OCI-LY1 (cell line): ENCODE measurements around the gene C5orf52.
"Not testable (repeated sequence)": the region's sequence is repeated elsewhere in the genome, so short reads cannot be mapped to it uniquely, and the experiment has no call there.

Experiments
- H2AFZ ChIP-seq: fragments of 200-600 bp; sonication (generic), shearing (Covaris generic); 2 replicates; pipeline ENCODE4 v1.6.0; 2014; ENCODE audit warnings: antibody characterized with exemption, mild to moderate bottlenecking, low read length
- H3F3A ChIP-seq: fragments of 200-600 bp; sonication (generic), shearing (Covaris generic); 2 replicates; pipeline ENCODE4 v1.6.0; 2014; ENCODE audit warnings: mild to moderate bottlenecking, antibody characterized with exemption, low read length, moderate library complexity; ENCODE audit not compliant: insufficient read depth
- H3K27ac ChIP-seq: fragments of 200-600 bp; sonication (generic); 2 replicates; pipeline ENCODE4 v1.5.1; 2014; ENCODE audit warnings: low read length, mixed run types, mild to moderate bottlenecking, low read depth; ENCODE audit not compliant: poor library complexity, severe bottlenecking
- H3K27me3 ChIP-seq: fragments of 200-600 bp; sonication (generic); 2 replicates; pipeline ENCODE4 v1.6.0; 2014; ENCODE audit warnings: antibody characterized with exemption, mild to moderate bottlenecking, low read length, moderate library complexity; ENCODE audit not compliant: insufficient read depth
- H3K36me3 ChIP-seq: fragments of 200-600 bp; sonication (generic); 2 replicates; pipeline ENCODE4 v1.6.1; 2014; ENCODE audit warnings: mild to moderate bottlenecking, antibody characterized with exemption, low read length, moderate library complexity, mixed read lengths; ENCODE audit not compliant: insufficient read depth
- H3K4me1 ChIP-seq: fragments of 200-600 bp; sonication (generic); 2 replicates; pipeline ENCODE4 v1.5.1; 2014; ENCODE audit warnings: mild to moderate bottlenecking, low read length, moderate library complexity; ENCODE audit not compliant: insufficient read depth, severe bottlenecking
- H3K4me2 ChIP-seq: fragments of 200-600 bp; sonication (generic), shearing (Covaris generic); 2 replicates; pipeline ENCODE4 v1.6.1; 2014; ENCODE audit warnings: low read length
- H3K4me3 ChIP-seq: fragments of 200-600 bp; sonication (generic); 2 replicates; pipeline ENCODE4 v1.5.1; 2014; ENCODE audit warnings: low read length, low read depth, mild to moderate bottlenecking, mixed read lengths; ENCODE audit not compliant: poor library complexity, severe bottlenecking
- H3K79me2 ChIP-seq: fragments of 200-600 bp; shearing (Covaris generic); 2 replicates; pipeline ENCODE4 v1.6.1; 2016; ENCODE audit warnings: mixed run types, low read length, mixed read lengths; ENCODE audit not compliant: insufficient read depth
- H3K9ac ChIP-seq: fragments of 200-600 bp; sonication (generic), shearing (Covaris generic); 2 replicates; pipeline ENCODE4 v1.6.1; 2014; ENCODE audit warnings: mild to moderate bottlenecking, low read length, mixed read lengths
- H3K9me2 ChIP-seq: fragments of 200-600 bp; sonication (generic), shearing (Covaris generic); 2 replicates; pipeline ENCODE4 v1.6.1; 2014; ENCODE audit warnings: low read depth, mild to moderate bottlenecking, low read length, mixed read lengths
- H3K9me3 ChIP-seq: fragments of 200-600 bp; shearing (Covaris generic); 2 replicates; pipeline ENCODE4 v1.6.1; 2014; ENCODE audit warnings: low read length, mixed read lengths
- H4K20me1 ChIP-seq: fragments of 200-600 bp; sonication (generic), shearing (Covaris generic); 2 replicates; pipeline ENCODE4 v1.6.0; 2016; ENCODE audit warnings: mild to moderate bottlenecking, low read length; ENCODE audit not compliant: insufficient read depth
- EZH2 ChIP-seq: fragments of 200-600 bp; sonication (generic), shearing (Covaris generic); IDR thresholded peaks from 2 replicates; pipeline ENCODE4 v1.8.0; 2017; ENCODE audit warnings: borderline replicate concordance, mixed run types, mild to moderate bottlenecking, antibody characterized with exemption, low read length, moderate library complexity, mixed read lengths
- TF ChIP-seq, protein P1 (sequence below): fragments of 200-600 bp; sonication (generic), shearing (Covaris generic); IDR thresholded peaks from 2 replicates; pipeline ENCODE4 v1.5.1; 2017; ENCODE audit warnings: mild to moderate bottlenecking, antibody characterized with exemption, low read length, moderate library complexity, mixed read lengths

The C5orf52 gene

GRCh38 chr5:157669701-157670097, 1.6 kb upstream of the C5orf52 start:
- Histone ChIP-seq H2AFZ (no peak overlapping the region), H3K9me3 (no peaks in the 10 kb centered on the region), H3K4me1 (peaks cover 14% of the 10 kb centered on the region), H3K9me2 (no peaks in the 10 kb centered on the region), H3K9ac (no peak overlapping the region), H3K4me3 (no peak overlapping the region), H3K36me3 (no peaks in the 10 kb centered on the region), H3F3A (no peaks in the 10 kb centered on the region), H3K4me2 (no peak overlapping the region), H3K79me2 (no peaks in the 10 kb centered on the region), H4K20me1 (no peaks in the 10 kb centered on the region), H3K27ac (no peak overlapping the region), H3K27me3 (peaks cover 5% of the 10 kb centered on the region)
- TF ChIP-seq EZH2, result no peak
- TF ChIP-seq, protein P1, sequence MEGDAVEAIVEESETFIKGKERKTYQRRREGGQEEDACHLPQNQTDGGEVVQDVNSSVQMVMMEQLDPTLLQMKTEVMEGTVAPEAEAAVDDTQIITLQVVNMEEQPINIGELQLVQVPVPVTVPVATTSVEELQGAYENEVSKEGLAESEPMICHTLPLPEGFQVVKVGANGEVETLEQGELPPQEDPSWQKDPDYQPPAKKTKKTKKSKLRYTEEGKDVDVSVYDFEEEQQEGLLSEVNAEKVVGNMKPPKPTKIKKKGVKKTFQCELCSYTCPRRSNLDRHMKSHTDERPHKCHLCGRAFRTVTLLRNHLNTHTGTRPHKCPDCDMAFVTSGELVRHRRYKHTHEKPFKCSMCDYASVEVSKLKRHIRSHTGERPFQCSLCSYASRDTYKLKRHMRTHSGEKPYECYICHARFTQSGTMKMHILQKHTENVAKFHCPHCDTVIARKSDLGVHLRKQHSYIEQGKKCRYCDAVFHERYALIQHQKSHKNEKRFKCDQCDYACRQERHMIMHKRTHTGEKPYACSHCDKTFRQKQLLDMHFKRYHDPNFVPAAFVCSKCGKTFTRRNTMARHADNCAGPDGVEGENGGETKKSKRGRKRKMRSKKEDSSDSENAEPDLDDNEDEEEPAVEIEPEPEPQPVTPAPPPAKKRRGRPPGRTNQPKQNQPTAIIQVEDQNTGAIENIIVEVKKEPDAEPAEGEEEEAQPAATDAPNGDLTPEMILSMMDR, result no peak

DNA sequence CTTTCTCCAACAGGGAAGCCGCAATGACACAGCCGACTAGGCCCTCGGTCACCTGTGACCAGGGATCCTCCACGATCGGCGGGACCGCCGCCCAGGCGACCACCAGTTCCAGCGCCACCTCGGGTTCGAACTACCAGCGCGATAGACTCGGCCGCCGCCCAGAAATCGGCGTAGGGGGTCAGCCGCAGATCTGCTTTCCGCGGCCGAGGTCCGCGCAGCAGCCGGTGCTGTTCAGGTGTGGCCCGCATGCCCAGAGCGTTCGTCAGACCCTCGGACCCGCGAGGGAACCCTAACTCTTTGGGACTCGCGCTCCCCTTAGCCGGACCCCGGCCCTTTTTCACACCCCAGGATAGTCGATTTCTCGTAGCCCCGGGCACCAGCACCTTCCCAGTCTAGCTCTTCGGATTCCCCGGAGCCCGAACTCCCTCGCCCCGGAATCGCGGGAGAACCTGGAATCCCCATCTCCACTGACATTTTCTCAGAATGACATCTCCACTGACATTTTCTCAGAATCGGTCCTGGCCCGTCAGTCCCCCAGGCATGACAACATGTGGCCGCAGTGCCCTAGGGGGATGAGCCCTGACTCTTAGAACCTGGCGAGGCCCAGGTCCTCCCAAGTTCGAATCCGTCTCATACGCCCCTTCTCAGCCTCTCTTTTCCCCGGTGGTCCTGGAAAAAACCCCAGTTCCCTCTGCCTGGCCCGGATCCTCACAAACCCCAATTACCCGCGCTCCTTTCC, 428 bp downstream of the C5orf52 start:
- Histone ChIP-seq H3K4me3 (peak overlapping the region; percentile 55), H3K9ac (no peak overlapping the region; the same call in 1 of the 2 replicates), H3K27ac (no peak overlapping the region), H3K27me3 (peaks cover 5% of the 10 kb centered on the region), H2AFZ (no peak overlapping the region), H3K4me1 (peaks cover 14% of the 10 kb centered on the region), H3K4me2 (peak overlapping the region; percentile 73), H3F3A (no peaks in the 10 kb centered on the region), H3K79me2 (no peaks in the 10 kb centered on the region), H3K9me2 (no peaks in the 10 kb centered on the region), H4K20me1 (no peaks in the 10 kb centered on the region), H3K36me3 (no peaks in the 10 kb centered on the region), H3K9me3 (no peaks in the 10 kb centered on the region)
- TF ChIP-seq, protein P1, result no peak
- TF ChIP-seq EZH2, result no peak

DNA sequence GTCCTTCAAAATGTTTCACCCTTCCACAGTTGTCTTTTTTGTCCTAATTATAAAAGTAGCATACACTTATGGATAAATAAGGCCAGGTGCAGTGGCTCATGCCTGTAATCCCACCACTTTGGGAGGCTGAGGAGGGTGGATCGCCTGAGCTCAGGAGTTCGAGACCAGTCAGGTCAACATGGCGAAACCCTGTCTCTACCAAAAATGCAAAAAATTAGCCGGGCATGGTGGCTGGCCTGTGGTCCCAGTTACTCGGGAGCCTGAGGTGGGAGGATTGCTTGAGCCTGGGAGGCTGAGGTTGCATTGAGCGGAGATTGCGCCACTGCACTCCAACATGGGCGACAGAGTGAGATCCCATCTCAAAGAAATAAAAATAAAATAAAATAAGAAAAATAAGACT, 1.6 kb downstream of the C5orf52 start:
- H3K36me3 ChIP-seq, result no peaks in the 10 kb centered on the region
- no peak for TF ChIP-seq EZH2
- TF ChIP-seq, protein P1, result no peak
- no peak overlapping the region for H3K27ac ChIP-seq
- H3K9me3 ChIP-seq, result no peaks in the 10 kb centered on the region
- H3K9ac ChIP-seq, result no peak overlapping the region
- no peak overlapping the region for H3K4me2 ChIP-seq
- no peaks in the 10 kb centered on the region for H3K9me2 ChIP-seq
- peaks cover 5% of the 10 kb centered on the region for H3K27me3 ChIP-seq
- H4K20me1 ChIP-seq, result no peaks in the 10 kb centered on the region
- no peaks in the 10 kb centered on the region for H3F3A ChIP-seq
- H3K4me3 ChIP-seq, result no peak overlapping the region
- no peaks in the 10 kb centered on the region for H3K79me2 ChIP-seq
- no peak overlapping the region for H2AFZ ChIP-seq
- peaks cover 14% of the 10 kb centered on the region for H3K4me1 ChIP-seq

- not testable (repeated sequence) for H3K79me2 ChIP-seq, H2AFZ ChIP-seq, H3K9me3 ChIP-seq
Observed at GRCh38 chr5:157674351-157674750, 3.0 kb downstream of the C5orf52 start.

More at GRCh38 chr5:157674351-157674750, 3.0 kb downstream of the C5orf52 start:
- H3K36me3 ChIP-seq, H3K27ac ChIP-seq, H3K27me3 ChIP-seq, H3K9me2 ChIP-seq, H3F3A ChIP-seq, H3K9ac ChIP-seq, H4K20me1 ChIP-seq, H3K4me3 ChIP-seq, H3K4me2 ChIP-seq: not testable (repeated sequence)
- H3K4me1 ChIP-seq, result peaks cover 14% of the 10 kb centered on the region
